BJ (cell line): ENCODE data around the gene ENTPD5. TPM values are rescaled to one million over a fixed set of nuclear protein-coding genes. Genes with fewer than 3 reads are reported as not detected.

Experiments used
- CTCF ChIA-PET: fragments of 350-600 bp; formaldehyde crosslinking; extraction: SDS; loops from one replicate; lab custom pipeline; 2021; ENCODE audit warnings: antibody characterized with exemption, inconsistent platforms; lab: Yijun Ruan, JAX
- POLR2A ChIA-PET: fragments of 300-600 bp; sonication (Branson Sonifier 250); formaldehyde crosslinking; extraction: SDS; loops from one replicate; lab custom pipeline; 2021; ENCODE audit warnings: antibody characterized with exemption; lab: Charles Lee
- DNase-seq: peaks from one replicate; pipeline ENCODE4 v3.0.0-alpha.2; 2011; ENCODE audit warnings: low read depth
- H3K27me3 ChIP-seq: 2 replicates; pipeline ENCODE4 v1.6.0; 2011; ENCODE audit warnings: low read length; ENCODE audit not compliant: control insufficient read depth, insufficient read depth
- H3K36me3 ChIP-seq: 2 replicates; pipeline ENCODE4 v1.5.1; 2011; ENCODE audit warnings: low read length; ENCODE audit not compliant: control insufficient read depth, insufficient read depth
- H3K4me3 ChIP-seq: 2 replicates; pipeline ENCODE4 v1.5.1; 2011; ENCODE audit warnings: low read depth, mild to moderate bottlenecking, control low read depth, low read length
- CTCF ChIP-seq: IDR thresholded peaks from 2 replicates; pipeline ENCODE4 v1.5.1; 2011; ENCODE audit warnings: low read depth, mild to moderate bottlenecking, control low read depth, inconsistent platforms, low read length, moderate library complexity; ENCODE audit not compliant: insufficient read depth
- polyA plus RNA-seq: library from polyadenylated mRNA; depleted of rRNA; stranded (reverse); fragments of >200 nt; gene quantifications from 2 replicates; pipeline ENCODE4 v1.2.3, GENCODE V29; 2011

Gene ENTPD5
- polyA plus RNA-seq, 1 experiment: 8.9 TPM

- ChIA-PET POLR2A (no interaction called here), CTCF (no interaction called here)
- no peak overlapping the region for H3K4me3 ChIP-seq
- no peaks in the 10 kb centered on the region for H3K36me3 ChIP-seq
- peak; percentile 54 for TF ChIP-seq CTCF
- no peak for DNase-seq
- H3K27me3 ChIP-seq: no peaks in the 10 kb centered on the region
Measured at GRCh38 chr14:74038020-74038859, 19.2 kb upstream of the ENTPD5 start.

GRCh38 chr14:74035556-74035955 is 16.5 kb upstream of the ENTPD5 start:
- no peak for TF ChIP-seq CTCF
- H3K27me3 ChIP-seq: no peaks in the 10 kb centered on the region
- ChIA-PET POLR2A (no interaction called here), CTCF (no interaction called here)
- no peak for DNase-seq
- no peaks in the 10 kb centered on the region for H3K36me3 ChIP-seq
- no peak overlapping the region for H3K4me3 ChIP-seq

GRCh38 chr14:74034572-74034971 is 15.5 kb upstream of the ENTPD5 start:
- DNase-seq: no peak
- TF ChIP-seq CTCF: no peak
- CTCF ChIA-PET: interaction anchor here (0.7 kb wide), 1 partner anchor 11 kb away, joined by 3 read pairs; no protein-coding TSS in a partner anchor
- Histone ChIP-seq H3K36me3 (no peaks in the 10 kb centered on the region), H3K4me3 (no peak overlapping the region), H3K27me3 (no peaks in the 10 kb centered on the region)
- POLR2A ChIA-PET: no interaction called here

GRCh38 chr14:74029136-74029535 is 10.0 kb upstream of the ENTPD5 start:
- Histone ChIP-seq H3K4me3 (no peak overlapping the region), H3K36me3 (no peaks in the 10 kb centered on the region), H3K27me3 (no peaks in the 10 kb centered on the region)
- no peak for TF ChIP-seq CTCF
- no peak for DNase-seq
- ChIA-PET POLR2A (no interaction called here), CTCF (interaction anchor here (0.5 kb wide), 1 partner anchor 15 kb away, joined by 4 read pairs; no protein-coding TSS in a partner anchor)

DNA sequence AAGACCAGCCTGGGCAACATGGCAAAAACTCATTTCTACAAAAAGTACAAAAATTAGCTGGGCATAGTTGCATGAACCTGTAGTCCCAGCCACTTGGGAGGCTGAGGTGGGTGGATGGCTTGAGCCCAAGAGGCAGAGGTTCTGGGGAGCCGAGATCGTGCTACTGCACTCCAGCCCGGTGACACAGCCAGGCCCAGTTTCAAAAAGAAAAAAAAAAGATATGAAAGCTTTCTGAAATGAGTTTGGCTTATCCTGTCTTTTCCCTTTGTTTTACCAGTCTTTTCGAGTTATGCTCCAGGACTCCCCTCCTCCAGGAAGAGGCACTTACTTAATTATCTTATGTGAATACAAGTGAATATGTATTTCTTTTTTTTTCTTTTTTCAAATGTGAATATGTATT is 3.3 kb upstream of the ENTPD5 start:
- H3K36me3 ChIP-seq: no peaks in the 10 kb centered on the region
- POLR2A ChIA-PET: no interaction called here
- no peak for TF ChIP-seq CTCF
- no peak overlapping the region for H3K4me3 ChIP-seq
- H3K27me3 ChIP-seq: no peaks in the 10 kb centered on the region
- CTCF ChIA-PET: no interaction called here
- no peak for DNase-seq
